ENCODE measurements around the gene APLN. TPM values are rescaled to one million over a fixed set of nuclear protein-coding genes. Genes with fewer than 3 reads are reported as not detected.

APLN gene
- total RNA-seq, 1 experiment from 2014 or later: 8.5 TPM

- POLR2A ChIA-PET (ENCODE audit: unreplicated experiment): no interaction called here
- peaks cover 4% of the 10 kb centered on the region; the same call in 1 of the 2 replicates for H3K4me1 ChIP-seq (ENCODE audit: insufficient read depth, low read length)
- ATAC-seq (no peak), DNase-seq (no peak)
- no peak overlapping the region for H3K4me3 ChIP-seq (ENCODE audit: low read length)
- H3K9me2 ChIP-seq (replicated peaks; ENCODE audit: low read length): no peaks in the 10 kb centered on the region
- no peak overlapping the region for H3K9ac ChIP-seq (ENCODE audit: low read length)
- intact Hi-C loops (cut with micrococcal nuclease): no loop called here
- no peaks in the 10 kb centered on the region for H4K20me1 ChIP-seq (ENCODE audit: low read length)
- no peaks in the 10 kb centered on the region for H3F3A ChIP-seq (ENCODE audit: low read length, unreplicated experiment)
- H3K9me3 ChIP-seq (ENCODE audit: low read length): no peaks in the 10 kb centered on the region
- no peak overlapping the region for H3K27ac ChIP-seq (ENCODE audit: low read length)
- H3K36me3 ChIP-seq (ENCODE audit: low read depth, low read length): no peaks in the 10 kb centered on the region
- no TSS peak for BruUV-seq (replicated peaks)
- no peaks in the 10 kb centered on the region for H3K79me2 ChIP-seq (ENCODE audit: low read length)
- H3K4me2 ChIP-seq (ENCODE audit: low read length): no peak overlapping the region
- TF ChIP-seq, protein P1, sequence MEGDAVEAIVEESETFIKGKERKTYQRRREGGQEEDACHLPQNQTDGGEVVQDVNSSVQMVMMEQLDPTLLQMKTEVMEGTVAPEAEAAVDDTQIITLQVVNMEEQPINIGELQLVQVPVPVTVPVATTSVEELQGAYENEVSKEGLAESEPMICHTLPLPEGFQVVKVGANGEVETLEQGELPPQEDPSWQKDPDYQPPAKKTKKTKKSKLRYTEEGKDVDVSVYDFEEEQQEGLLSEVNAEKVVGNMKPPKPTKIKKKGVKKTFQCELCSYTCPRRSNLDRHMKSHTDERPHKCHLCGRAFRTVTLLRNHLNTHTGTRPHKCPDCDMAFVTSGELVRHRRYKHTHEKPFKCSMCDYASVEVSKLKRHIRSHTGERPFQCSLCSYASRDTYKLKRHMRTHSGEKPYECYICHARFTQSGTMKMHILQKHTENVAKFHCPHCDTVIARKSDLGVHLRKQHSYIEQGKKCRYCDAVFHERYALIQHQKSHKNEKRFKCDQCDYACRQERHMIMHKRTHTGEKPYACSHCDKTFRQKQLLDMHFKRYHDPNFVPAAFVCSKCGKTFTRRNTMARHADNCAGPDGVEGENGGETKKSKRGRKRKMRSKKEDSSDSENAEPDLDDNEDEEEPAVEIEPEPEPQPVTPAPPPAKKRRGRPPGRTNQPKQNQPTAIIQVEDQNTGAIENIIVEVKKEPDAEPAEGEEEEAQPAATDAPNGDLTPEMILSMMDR (conservative IDR thresholded peaks at IDR 0.05; ENCODE audit: low read depth, low read length): no peak
- no peak for TF ChIP-seq EZH2 (IDR thresholded peaks at IDR 0.05; ENCODE audit: low read length, unreplicated experiment)
- no peak for TF ChIP-seq EZH2phosphoT487 (IDR thresholded peaks at IDR 0.05; ENCODE audit: borderline replicate concordance, low read length)
- H3K27me3 ChIP-seq (ENCODE audit: low read length): no peaks in the 10 kb centered on the region
- no peak overlapping the region for H2AFZ ChIP-seq (ENCODE audit: low read length)
- CTCF ChIA-PET: no interaction called here
These were observed 56.9 kb downstream of the APLN start for GRCh38 chrX:129597905-129598304.

DNA sequence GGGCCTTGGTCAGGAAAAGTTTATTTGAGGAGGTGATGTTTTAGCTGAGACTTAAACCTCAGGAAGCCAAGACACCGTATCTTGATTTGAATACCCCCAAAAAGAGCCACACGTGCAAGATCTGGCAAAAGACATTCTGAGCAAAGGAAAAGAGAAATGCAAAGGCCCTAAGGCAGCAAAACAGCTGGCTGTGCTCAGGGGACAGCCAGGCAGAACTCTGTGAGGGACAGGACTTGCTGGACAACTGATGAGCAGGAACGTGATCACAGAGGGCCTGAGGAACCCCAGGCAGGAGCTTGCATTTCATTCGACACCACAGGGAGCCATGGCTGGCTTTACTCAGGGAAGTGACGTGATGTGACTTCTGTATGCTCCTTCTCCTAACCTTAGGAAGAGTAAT is 58.7 kb downstream of the APLN start:
- BruUV-seq (replicated peaks): no TSS peak
- no peaks in the 10 kb centered on the region for H3F3A ChIP-seq (ENCODE audit: low read length, unreplicated experiment)

More for the DNA sequence above, 58.7 kb downstream of the APLN start:
- TF ChIP-seq EZH2 (IDR thresholded peaks at IDR 0.05; ENCODE audit: low read length, unreplicated experiment): no peak
- TF ChIP-seq, protein P1 (conservative IDR thresholded peaks at IDR 0.05; ENCODE audit: low read depth, low read length): no peak
- no peak for TF ChIP-seq EZH2phosphoT487 (IDR thresholded peaks at IDR 0.05; ENCODE audit: borderline replicate concordance, low read length)
- H3K9me2 ChIP-seq (replicated peaks; ENCODE audit: low read length): no peaks in the 10 kb centered on the region
- no peaks in the 10 kb centered on the region for H4K20me1 ChIP-seq (ENCODE audit: low read length)
- H3K4me1 ChIP-seq (ENCODE audit: insufficient read depth, low read length): peaks cover 7% of the 10 kb centered on the region; the same call in 1 of the 2 replicates
- 0 out of 2 replicates have a peak, but pooled peaks cover 1% of the 10 kb centered on the region for H3K36me3 ChIP-seq (ENCODE audit: low read depth, low read length)
- H3K4me3 ChIP-seq (ENCODE audit: low read length): no peak overlapping the region
- no peak for ATAC-seq
- no peak overlapping the region for H2AFZ ChIP-seq (ENCODE audit: low read length)
- ChIA-PET CTCF (no interaction called here), POLR2A (ENCODE audit: unreplicated experiment) (interaction anchor here (0.6 kb wide), 1 partner anchor 176 kb away, joined by 6 read pairs; no protein-coding TSS in a partner anchor)
- H3K79me2 ChIP-seq (ENCODE audit: low read length): no peaks in the 10 kb centered on the region
- intact Hi-C loops (cut with micrococcal nuclease): no loop called here
- DNase-seq: no peak
- H3K9ac ChIP-seq (ENCODE audit: low read length): no peak overlapping the region
- no peak overlapping the region for H3K27ac ChIP-seq (ENCODE audit: low read length)
- H3K4me2 ChIP-seq (ENCODE audit: low read length): no peak overlapping the region
- no peaks in the 10 kb centered on the region for H3K27me3 ChIP-seq (ENCODE audit: low read length)
- no peaks in the 10 kb centered on the region for H3K9me3 ChIP-seq (ENCODE audit: low read length)

Other genes with a start within 250 kb of the APLN start
- gene SMARCA1, start 131.5 kb downstream of the APLN start, total RNA-seq (2014; rRNA removed): 34.8 and 35.6 TPM in 2 replicates
- gene OCRL, start 114.7 kb downstream of the APLN start, total RNA-seq (2014; rRNA removed): 18.7 and 19.4 TPM in 2 replicates
- gene XPNPEP2, start 84.0 kb upstream of the APLN start, total RNA-seq (2014; rRNA removed): not detected in 2 replicates
- gene SASH3, start 125.0 kb upstream of the APLN start, total RNA-seq (2014; rRNA removed): not detected in 2 replicates
- gene ZDHHC9, start 188.9 kb upstream of the APLN start, total RNA-seq (2014; rRNA removed): 29.0 and 30.5 TPM in 2 replicates